OCI-LY1 (cell line): ENCODE results near the gene CYREN.

Source experiments
- H2AFZ ChIP-seq: fragments of 200-600 bp; sonication (generic), shearing (Covaris generic); 2 replicates; pipeline ENCODE4 v1.6.0; 2014; ENCODE audit warnings: antibody characterized with exemption, mild to moderate bottlenecking, low read length
- H3F3A ChIP-seq: fragments of 200-600 bp; sonication (generic), shearing (Covaris generic); 2 replicates; pipeline ENCODE4 v1.6.0; 2014; ENCODE audit warnings: mild to moderate bottlenecking, antibody characterized with exemption, low read length, moderate library complexity; ENCODE audit not compliant: insufficient read depth
- H3K27ac ChIP-seq: fragments of 200-600 bp; sonication (generic); 2 replicates; pipeline ENCODE4 v1.5.1; 2014; ENCODE audit warnings: low read length, mixed run types, mild to moderate bottlenecking, low read depth; ENCODE audit not compliant: poor library complexity, severe bottlenecking
- H3K27me3 ChIP-seq: fragments of 200-600 bp; sonication (generic); 2 replicates; pipeline ENCODE4 v1.6.0; 2014; ENCODE audit warnings: antibody characterized with exemption, mild to moderate bottlenecking, low read length, moderate library complexity; ENCODE audit not compliant: insufficient read depth
- H3K36me3 ChIP-seq: fragments of 200-600 bp; sonication (generic); 2 replicates; pipeline ENCODE4 v1.6.1; 2014; ENCODE audit warnings: mild to moderate bottlenecking, antibody characterized with exemption, low read length, moderate library complexity, mixed read lengths; ENCODE audit not compliant: insufficient read depth
- H3K4me1 ChIP-seq: fragments of 200-600 bp; sonication (generic); 2 replicates; pipeline ENCODE4 v1.5.1; 2014; ENCODE audit warnings: mild to moderate bottlenecking, low read length, moderate library complexity; ENCODE audit not compliant: insufficient read depth, severe bottlenecking
- H3K4me2 ChIP-seq: fragments of 200-600 bp; sonication (generic), shearing (Covaris generic); 2 replicates; pipeline ENCODE4 v1.6.1; 2014; ENCODE audit warnings: low read length
- H3K4me3 ChIP-seq: fragments of 200-600 bp; sonication (generic); 2 replicates; pipeline ENCODE4 v1.5.1; 2014; ENCODE audit warnings: low read length, low read depth, mild to moderate bottlenecking, mixed read lengths; ENCODE audit not compliant: poor library complexity, severe bottlenecking
- H3K79me2 ChIP-seq: fragments of 200-600 bp; shearing (Covaris generic); 2 replicates; pipeline ENCODE4 v1.6.1; 2016; ENCODE audit warnings: mixed run types, low read length, mixed read lengths; ENCODE audit not compliant: insufficient read depth
- H3K9ac ChIP-seq: fragments of 200-600 bp; sonication (generic), shearing (Covaris generic); 2 replicates; pipeline ENCODE4 v1.6.1; 2014; ENCODE audit warnings: mild to moderate bottlenecking, low read length, mixed read lengths
- H3K9me2 ChIP-seq: fragments of 200-600 bp; sonication (generic), shearing (Covaris generic); 2 replicates; pipeline ENCODE4 v1.6.1; 2014; ENCODE audit warnings: low read depth, mild to moderate bottlenecking, low read length, mixed read lengths
- H3K9me3 ChIP-seq: fragments of 200-600 bp; shearing (Covaris generic); 2 replicates; pipeline ENCODE4 v1.6.1; 2014; ENCODE audit warnings: low read length, mixed read lengths
- H4K20me1 ChIP-seq: fragments of 200-600 bp; sonication (generic), shearing (Covaris generic); 2 replicates; pipeline ENCODE4 v1.6.0; 2016; ENCODE audit warnings: mild to moderate bottlenecking, low read length; ENCODE audit not compliant: insufficient read depth
- EZH2 ChIP-seq: fragments of 200-600 bp; sonication (generic), shearing (Covaris generic); IDR thresholded peaks from 2 replicates; pipeline ENCODE4 v1.8.0; 2017; ENCODE audit warnings: borderline replicate concordance, mixed run types, mild to moderate bottlenecking, antibody characterized with exemption, low read length, moderate library complexity, mixed read lengths
- TF ChIP-seq, protein P1 (sequence below): fragments of 200-600 bp; sonication (generic), shearing (Covaris generic); IDR thresholded peaks from 2 replicates; pipeline ENCODE4 v1.5.1; 2017; ENCODE audit warnings: mild to moderate bottlenecking, antibody characterized with exemption, low read length, moderate library complexity, mixed read lengths

CYREN gene, protein sequence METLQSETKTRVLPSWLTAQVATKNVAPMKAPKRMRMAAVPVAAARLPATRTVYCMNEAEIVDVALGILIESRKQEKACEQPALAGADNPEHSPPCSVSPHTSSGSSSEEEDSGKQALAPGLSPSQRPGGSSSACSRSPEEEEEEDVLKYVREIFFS

DNA sequence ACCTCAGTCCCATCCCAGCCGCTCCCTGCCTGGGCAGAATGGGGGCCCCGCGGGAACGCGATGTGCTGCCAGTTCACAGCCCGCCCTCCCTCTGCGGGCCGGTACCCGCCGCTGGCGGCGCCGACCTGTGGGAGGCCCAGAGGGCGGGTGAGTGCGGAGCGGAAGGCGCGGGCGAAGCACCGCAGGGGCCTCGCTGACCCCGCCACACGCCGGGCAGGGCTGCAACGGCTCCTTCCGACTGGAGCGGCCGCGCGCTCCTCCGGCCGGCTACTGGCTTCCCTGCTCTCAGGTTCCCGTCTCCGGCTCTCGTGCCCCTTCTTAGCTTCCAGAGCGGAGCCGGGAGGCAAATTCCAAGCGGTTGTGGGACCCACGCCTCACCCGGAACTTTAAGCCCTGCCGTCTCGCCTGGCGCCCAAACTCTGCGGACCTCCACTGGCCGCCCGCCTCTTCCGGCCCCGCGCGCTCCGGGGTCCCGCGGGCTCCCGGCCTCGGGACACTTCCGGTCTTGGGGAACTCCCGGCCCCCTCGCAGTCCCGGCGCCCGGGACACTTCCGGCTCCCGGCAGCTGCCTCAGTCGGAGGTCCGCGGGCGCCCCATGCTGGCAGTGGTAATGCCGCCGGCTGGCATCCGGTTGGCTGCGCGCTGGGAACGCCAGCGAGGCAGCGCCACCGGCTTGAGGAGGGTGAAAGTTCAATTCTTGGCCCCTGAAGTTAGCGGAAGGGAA is at the start of gene CYREN:
Gene CYREN (minus strand): TSS at position 434 of the 724 bp plus-strand sequence. CDS start 1,785 bp downstream, outside the sequence.
- TF ChIP-seq, protein P1, sequence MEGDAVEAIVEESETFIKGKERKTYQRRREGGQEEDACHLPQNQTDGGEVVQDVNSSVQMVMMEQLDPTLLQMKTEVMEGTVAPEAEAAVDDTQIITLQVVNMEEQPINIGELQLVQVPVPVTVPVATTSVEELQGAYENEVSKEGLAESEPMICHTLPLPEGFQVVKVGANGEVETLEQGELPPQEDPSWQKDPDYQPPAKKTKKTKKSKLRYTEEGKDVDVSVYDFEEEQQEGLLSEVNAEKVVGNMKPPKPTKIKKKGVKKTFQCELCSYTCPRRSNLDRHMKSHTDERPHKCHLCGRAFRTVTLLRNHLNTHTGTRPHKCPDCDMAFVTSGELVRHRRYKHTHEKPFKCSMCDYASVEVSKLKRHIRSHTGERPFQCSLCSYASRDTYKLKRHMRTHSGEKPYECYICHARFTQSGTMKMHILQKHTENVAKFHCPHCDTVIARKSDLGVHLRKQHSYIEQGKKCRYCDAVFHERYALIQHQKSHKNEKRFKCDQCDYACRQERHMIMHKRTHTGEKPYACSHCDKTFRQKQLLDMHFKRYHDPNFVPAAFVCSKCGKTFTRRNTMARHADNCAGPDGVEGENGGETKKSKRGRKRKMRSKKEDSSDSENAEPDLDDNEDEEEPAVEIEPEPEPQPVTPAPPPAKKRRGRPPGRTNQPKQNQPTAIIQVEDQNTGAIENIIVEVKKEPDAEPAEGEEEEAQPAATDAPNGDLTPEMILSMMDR = peak; percentile 97
- TF ChIP-seq EZH2 = no peak
- Histone ChIP-seq H3K9me3 (no peaks in the 10 kb centered on the region), H3K79me2 (no peaks in the 10 kb centered on the region), H3K9ac (peak within 1 kb of the TSS; percentile 91), H3F3A (no peaks in the 10 kb centered on the region), H3K36me3 (peaks cover 35% of the 10 kb centered on the region), H4K20me1 (no peaks in the 10 kb centered on the region), H3K27me3 (no peaks in the 10 kb centered on the region), H3K27ac (peak within 1 kb of the TSS; percentile 92), H2AFZ (peak within 1 kb of the TSS; percentile 69), H3K4me2 (peak within 1 kb of the TSS; percentile 91), H3K9me2 (no peaks in the 10 kb centered on the region), H3K4me1 (peaks cover 34% of the 10 kb centered on the region), H3K4me3 (peak within 1 kb of the TSS; percentile 91)

DNA sequence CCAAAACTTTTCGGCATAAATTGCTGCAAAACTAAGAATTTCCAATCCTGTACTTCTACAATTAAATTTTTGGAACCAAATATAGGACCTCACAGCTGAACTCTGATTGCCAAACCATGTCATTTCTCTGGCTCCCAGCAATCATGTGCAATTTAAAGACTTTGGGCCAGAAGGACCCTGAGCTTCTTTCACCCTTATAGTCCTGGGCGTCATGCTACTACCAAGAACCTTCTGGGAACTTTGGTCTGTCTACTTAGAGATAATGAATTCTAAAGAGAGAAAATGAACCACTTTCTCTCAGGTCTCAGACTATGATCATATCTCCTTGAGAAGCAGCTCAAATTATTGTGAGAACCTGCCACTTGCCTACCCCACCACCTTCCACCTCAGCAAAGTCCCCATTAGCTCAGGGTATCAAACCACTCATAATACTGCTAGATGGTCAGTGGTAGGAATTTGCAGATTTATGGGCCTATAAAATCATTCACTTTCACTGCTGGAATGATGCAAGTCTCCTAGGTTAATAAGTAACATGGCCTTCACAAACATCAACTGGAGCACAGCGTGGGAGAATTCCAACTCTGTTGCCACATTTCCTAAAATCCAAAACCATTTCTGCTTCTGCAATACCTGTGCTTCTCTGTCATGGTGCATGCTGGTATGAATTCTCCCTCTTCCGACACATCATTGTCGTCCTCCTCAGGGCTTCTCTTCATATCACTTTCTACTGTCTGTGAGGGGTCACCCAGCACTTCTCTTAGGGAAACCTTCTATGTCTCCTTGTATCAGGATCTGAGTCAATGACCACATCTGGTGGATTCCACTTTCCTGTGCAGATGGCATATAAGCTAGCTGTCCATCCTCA is 47.4 kb upstream of the CYREN start:
- no peak overlapping the region for H3K27ac ChIP-seq
- no peaks in the 10 kb centered on the region for H3F3A ChIP-seq
- H3K4me1 ChIP-seq = no peaks in the 10 kb centered on the region
- no peaks in the 10 kb centered on the region; the same call in 1 of the 2 replicates for H3K27me3 ChIP-seq
- H3K4me3 ChIP-seq = no peak overlapping the region
- H3K4me2 ChIP-seq = no peak overlapping the region
- no peaks in the 10 kb centered on the region for H4K20me1 ChIP-seq
- TF ChIP-seq EZH2 = no peak
- TF ChIP-seq, protein P1 = no peak
- no peaks in the 10 kb centered on the region for H3K36me3 ChIP-seq
- no peak overlapping the region for H2AFZ ChIP-seq
- no peaks in the 10 kb centered on the region for H3K79me2 ChIP-seq
- no peaks in the 10 kb centered on the region for H3K9me2 ChIP-seq
- no peaks in the 10 kb centered on the region for H3K9me3 ChIP-seq
- H3K9ac ChIP-seq = no peak overlapping the region

DNA sequence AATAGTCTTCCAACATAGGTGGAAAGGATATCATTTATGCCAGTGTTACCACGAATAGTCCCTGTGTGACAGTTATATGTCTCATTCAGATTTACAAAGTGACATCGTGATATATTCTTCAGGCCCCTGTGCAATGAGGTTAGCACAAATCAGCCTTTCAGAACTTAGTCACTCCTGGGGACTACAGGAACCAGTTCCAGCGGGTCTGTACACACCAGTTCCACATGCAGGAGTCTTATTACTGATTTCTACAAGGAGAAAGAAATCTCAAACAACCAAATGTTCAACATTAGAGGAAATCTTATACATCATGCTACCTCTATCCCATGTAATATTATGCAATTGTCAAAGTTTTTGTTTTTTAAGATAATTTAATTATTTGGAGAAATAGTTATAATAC is 45.2 kb upstream of the CYREN start:
- no peak overlapping the region for H3K4me3 ChIP-seq
- no peak overlapping the region for H3K4me2 ChIP-seq
- TF ChIP-seq EZH2 = no peak
- TF ChIP-seq, protein P1 = no peak

More for the DNA sequence above, 45.2 kb upstream of the CYREN start:
- Histone ChIP-seq H3K79me2 (no peaks in the 10 kb centered on the region), H3K36me3 (no peaks in the 10 kb centered on the region), H4K20me1 (no peaks in the 10 kb centered on the region), H3K27ac (no peak overlapping the region), H3F3A (no peaks in the 10 kb centered on the region), H2AFZ (no peak overlapping the region), H3K9ac (no peak overlapping the region), H3K9me2 (no peaks in the 10 kb centered on the region), H3K27me3 (no peaks in the 10 kb centered on the region; the same call in 1 of the 2 replicates), H3K4me1 (peaks cover 6% of the 10 kb centered on the region), H3K9me3 (no peaks in the 10 kb centered on the region)
